H54 (cell line): ENCODE measurements around the gene SMIM12.

ENCODE experiments used
- DNase-seq: peaks from one replicate; pipeline ENCODE4 v3.0.0; 2011; ENCODE audit warnings: low spot score, mixed read lengths; ENCODE audit not compliant: insufficient read length
- FAIRE-seq: peaks from 3 replicates; lab custom pipeline; 2011; peaks lifted over from hg19 to GRCh38; lab: Jason Lieb, UNC
- POLR2A ChIP-seq: IDR thresholded peaks from 2 replicates; pipeline ENCODE4 v1.6.1; 2011; ENCODE audit warnings: low read depth, mild to moderate bottlenecking, low read length

Gene SMIM12, protein sequence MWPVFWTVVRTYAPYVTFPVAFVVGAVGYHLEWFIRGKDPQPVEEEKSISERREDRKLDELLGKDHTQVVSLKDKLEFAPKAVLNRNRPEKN

GRCh38 chr1:34859446-34860200 lies at the start of gene SMIM12:
Gene SMIM12, minus strand, starts transcription at chr1:34859749. Its CDS starts 3,772 bp downstream, at chr1:34855977.
- FAIRE-seq (peak; percentile 72), DNase-seq (peak; percentile 99)
- peak; percentile 91 for TF ChIP-seq POLR2A

GRCh38 chr1:34908369-34908768 lies 48.8 kb upstream of the SMIM12 start:
- FAIRE-seq (no peak), DNase-seq (no peak)
- no peak for TF ChIP-seq POLR2A

DNA sequence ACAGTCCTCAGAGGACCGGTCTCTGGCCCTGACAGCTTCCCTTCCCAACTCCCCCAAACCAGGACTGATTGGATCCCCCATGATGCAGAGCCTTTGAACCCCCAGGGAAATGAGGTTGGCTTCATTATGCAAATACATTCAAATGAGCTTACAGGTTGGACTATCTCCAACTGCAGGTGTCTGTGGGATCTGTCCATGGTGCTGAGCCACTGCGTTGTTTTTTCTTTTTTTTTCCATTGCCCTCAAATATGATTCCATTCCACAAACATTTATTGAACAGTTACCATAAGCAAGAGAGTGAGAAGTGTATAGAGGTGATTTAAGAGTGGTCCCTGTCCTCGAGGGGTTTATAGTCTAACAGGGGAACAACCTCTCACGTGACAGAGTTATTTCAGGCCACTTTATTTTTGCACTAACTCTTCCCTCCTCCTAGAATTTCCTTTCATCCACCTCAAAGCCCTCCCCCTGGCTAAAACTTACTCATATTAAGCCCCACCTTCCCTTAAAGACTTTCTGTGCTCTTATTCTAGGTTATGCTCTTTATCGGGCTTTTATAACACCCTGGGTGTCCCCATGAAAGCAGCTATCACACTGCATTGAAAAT lies 48.0 kb upstream of the SMIM12 start:
- no peak for TF ChIP-seq POLR2A
- FAIRE-seq (no peak), DNase-seq (no peak)

GRCh38 chr1:34906756-34907155 lies 47.2 kb upstream of the SMIM12 start:
- no peak for TF ChIP-seq POLR2A
- no peak for DNase-seq
- no peak for FAIRE-seq

- FAIRE-seq (no peak), DNase-seq (no peak)
- no peak for TF ChIP-seq POLR2A
These were observed 46.7 kb upstream of the SMIM12 start for GRCh38 chr1:34906222-34906621.

GRCh38 chr1:34905098-34905459 lies 45.5 kb upstream of the SMIM12 start:
- no peak for TF ChIP-seq POLR2A
- FAIRE-seq (no peak), DNase-seq (no peak)

- no peak for TF ChIP-seq POLR2A
- no peak for FAIRE-seq
- DNase-seq = no peak
These were observed 44.9 kb upstream of the SMIM12 start for GRCh38 chr1:34904236-34905097.

DNA sequence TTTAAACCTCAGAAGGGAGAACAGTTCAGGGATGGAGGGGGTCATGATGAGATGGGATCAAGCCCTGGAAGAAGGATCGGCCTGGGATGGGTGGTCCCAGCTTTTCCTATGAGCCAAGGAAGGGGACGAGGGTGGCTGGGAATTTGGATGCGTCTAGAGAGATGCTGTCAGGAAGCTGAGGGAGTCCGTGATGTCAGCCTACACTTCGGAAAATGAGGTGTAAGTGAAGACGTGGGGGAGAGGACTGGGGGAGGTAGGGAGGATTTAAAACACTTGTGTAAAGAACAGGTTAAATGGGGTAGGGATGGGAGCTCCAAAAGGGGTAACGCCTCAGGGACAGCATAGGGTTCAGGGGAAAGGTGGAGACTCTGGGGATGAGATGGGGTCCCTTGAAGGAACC lies 42.4 kb upstream of the SMIM12 start:
- TF ChIP-seq POLR2A = no peak
- FAIRE-seq = no peak
- no peak for DNase-seq

- no peak for TF ChIP-seq POLR2A
- no peak for FAIRE-seq
- DNase-seq = no peak
These were observed 41.4 kb upstream of the SMIM12 start for GRCh38 chr1:34900775-34901502.

- no peak for TF ChIP-seq POLR2A
- no peak for FAIRE-seq
- DNase-seq = no peak
These were observed 40.4 kb upstream of the SMIM12 start for GRCh38 chr1:34899906-34900305.

GRCh38 chr1:34899471-34899870 lies 39.9 kb upstream of the SMIM12 start:
- FAIRE-seq = no peak

DNA sequence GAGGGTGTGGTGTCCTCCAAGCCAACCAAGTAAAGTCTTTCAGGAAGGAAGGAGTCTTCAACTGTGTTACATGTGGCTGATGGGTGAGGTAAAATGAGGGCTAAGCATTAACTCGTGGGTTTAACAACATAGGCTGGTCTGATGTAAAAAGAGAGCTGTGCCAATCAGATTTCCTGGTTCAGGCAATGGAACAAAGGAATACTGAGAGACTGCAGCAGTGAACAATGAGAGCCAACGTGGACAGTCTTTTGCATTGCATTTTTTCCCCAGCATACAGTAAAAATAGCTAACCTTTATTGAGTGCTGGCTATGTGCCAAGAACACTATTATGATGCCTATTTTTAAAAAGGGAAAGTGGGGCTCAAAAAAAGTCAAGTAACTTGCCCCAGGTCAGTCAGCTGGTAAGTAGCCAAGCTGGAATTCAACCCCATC lies 38.8 kb upstream of the SMIM12 start:
- DNase-seq (no peak), FAIRE-seq (no peak)
- TF ChIP-seq POLR2A = no peak

More at GRCh38 chr1:34899471-34899870, 39.9 kb upstream of the SMIM12 start:
- TF ChIP-seq POLR2A = no peak
- no peak for DNase-seq

GRCh38 chr1:34896612-34897011 lies 37.1 kb upstream of the SMIM12 start:
- no peak for TF ChIP-seq POLR2A
- FAIRE-seq (no peak), DNase-seq (no peak)
